Loucy (cell line): Measurements from ENCODE around the gene ACTA2.

Experiments used
- H2AFZ ChIP-seq: fragments of 200-600 bp; sonication (generic); 2 replicates; pipeline ENCODE4 v1.6.0; 2016; ENCODE audit warnings: antibody characterized with exemption, mild to moderate bottlenecking, low read length, moderate library complexity
- H3F3A ChIP-seq: fragments of 200-600 bp; 2 replicates; pipeline ENCODE4 v1.6.0; 2016; ENCODE audit warnings: antibody characterized with exemption, low read depth, mild to moderate bottlenecking
- H3K27me3 ChIP-seq: fragments of 200-600 bp; sonication (generic); 2 replicates; pipeline ENCODE4 v1.6.1; 2014; ENCODE audit warnings: low read length, mild to moderate bottlenecking; ENCODE audit not compliant: insufficient read depth, poor library complexity, severe bottlenecking
- H3K36me3 ChIP-seq: fragments of 200-600 bp; sonication (generic); 2 replicates; pipeline ENCODE4 v1.6.1; 2016; ENCODE audit warnings: low read length; ENCODE audit not compliant: insufficient read depth
- H3K4me1 ChIP-seq: fragments of 200-600 bp; sonication (generic); 2 replicates; pipeline ENCODE4 v1.5.1; 2014; ENCODE audit warnings: low read length, mild to moderate bottlenecking; ENCODE audit not compliant: insufficient read depth, poor library complexity, severe bottlenecking
- H3K4me2 ChIP-seq: fragments of 200-600 bp; sonication (generic); 2 replicates; pipeline ENCODE4 v1.6.0; 2014; ENCODE audit warnings: antibody characterized with exemption, low read length, low read depth, mild to moderate bottlenecking; ENCODE audit not compliant: poor library complexity, severe bottlenecking
- H3K4me3 ChIP-seq: fragments of 200-600 bp; sonication (generic); 2 replicates; pipeline ENCODE4 v1.5.1; 2014; ENCODE audit warnings: low read length, mild to moderate bottlenecking, mixed read lengths; ENCODE audit not compliant: poor library complexity, severe bottlenecking
- H3K79me2 ChIP-seq: fragments of 200-600 bp; sonication (generic); 2 replicates; pipeline ENCODE4 v1.6.1; 2014; ENCODE audit warnings: low read length; ENCODE audit not compliant: insufficient read depth
- H3K9ac ChIP-seq: fragments of 200-600 bp; sonication (generic); 2 replicates; pipeline ENCODE4 v1.6.0; 2014; ENCODE audit warnings: mild to moderate bottlenecking, low read depth, low read length, moderate library complexity; ENCODE audit not compliant: poor library complexity, severe bottlenecking
- H3K9me2 ChIP-seq: fragments of 200-600 bp; sonication (generic); replicated peaks from 2 replicates; pipeline ENCODE4 v1.6.1; 2016; ENCODE audit warnings: low read depth, low read length, mixed read lengths
- H3K9me3 ChIP-seq: fragments of 200-600 bp; sonication (generic); 2 replicates; pipeline ENCODE4 v1.6.1; 2014; ENCODE audit warnings: mild to moderate bottlenecking, antibody characterized with exemption, low read length, low read depth; ENCODE audit not compliant: insufficient read depth
- H4K20me1 ChIP-seq: fragments of 200-600 bp; sonication (generic); 2 replicates; pipeline ENCODE4 v1.6.0; 2014; ENCODE audit warnings: antibody characterized with exemption, low read length, mild to moderate bottlenecking; ENCODE audit not compliant: insufficient read depth, poor library complexity, severe bottlenecking
- CTCF ChIP-seq: fragments of 200-600 bp; sonication (generic); conservative IDR thresholded peaks from 2 replicates; pipeline ENCODE4 v1.5.1; 2014; ENCODE audit warnings: mild to moderate bottlenecking, antibody characterized with exemption, low read length
- EZH2phosphoT487 ChIP-seq: fragments of 200-600 bp; IDR thresholded peaks from 2 replicates; pipeline ENCODE4 v1.6.1; 2018; ENCODE audit warnings: antibody characterized with exemption, mild to moderate bottlenecking, moderate library complexity, borderline replicate concordance

ACTA2 gene

DNA sequence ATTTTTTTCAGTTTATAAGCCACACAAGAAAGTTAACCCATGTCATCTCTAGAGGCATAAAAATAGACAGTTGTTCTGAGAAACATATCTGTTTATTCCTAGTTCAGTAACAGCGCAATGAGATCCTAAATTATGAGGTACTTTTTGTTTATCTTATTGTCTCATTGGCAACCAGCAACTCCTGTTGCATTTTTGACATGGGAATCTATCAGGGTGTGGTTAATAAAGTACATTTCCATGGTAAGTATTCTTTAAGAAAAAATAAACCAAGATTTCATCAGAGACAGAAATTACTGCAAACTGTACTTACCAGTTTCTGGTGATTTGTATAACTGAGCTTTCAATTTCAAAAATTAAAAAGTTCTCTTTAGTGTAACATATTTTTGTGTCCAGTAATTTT is 47.1 kb upstream of the ACTA2 start:
- no peak overlapping the region for H3K9ac ChIP-seq
- H2AFZ ChIP-seq: no peak overlapping the region
- no peaks in the 10 kb centered on the region; the same call in 1 of the 2 replicates for H3K36me3 ChIP-seq
- H3K27me3 ChIP-seq: no peaks in the 10 kb centered on the region
- H3K9me3 ChIP-seq: no peaks in the 10 kb centered on the region
- peaks cover 9% of the 10 kb centered on the region; the same call in 1 of the 2 replicates for H3K79me2 ChIP-seq
- H3K4me1 ChIP-seq: peaks cover 55% of the 10 kb centered on the region
- no peaks in the 10 kb centered on the region for H3K9me2 ChIP-seq
- TF ChIP-seq EZH2phosphoT487: no peak
- no peak for TF ChIP-seq CTCF
- H3K4me3 ChIP-seq: no peak overlapping the region
- no peak overlapping the region for H3K4me2 ChIP-seq
- no peaks in the 10 kb centered on the region for H3F3A ChIP-seq
- no peaks in the 10 kb centered on the region for H4K20me1 ChIP-seq

- H3K4me3 ChIP-seq: no peak overlapping the region
- no peak for TF ChIP-seq CTCF
- no peak for TF ChIP-seq EZH2phosphoT487
These were observed 44.4 kb upstream of the ACTA2 start for GRCh38 chr10:88996927-88997326.

DNA sequence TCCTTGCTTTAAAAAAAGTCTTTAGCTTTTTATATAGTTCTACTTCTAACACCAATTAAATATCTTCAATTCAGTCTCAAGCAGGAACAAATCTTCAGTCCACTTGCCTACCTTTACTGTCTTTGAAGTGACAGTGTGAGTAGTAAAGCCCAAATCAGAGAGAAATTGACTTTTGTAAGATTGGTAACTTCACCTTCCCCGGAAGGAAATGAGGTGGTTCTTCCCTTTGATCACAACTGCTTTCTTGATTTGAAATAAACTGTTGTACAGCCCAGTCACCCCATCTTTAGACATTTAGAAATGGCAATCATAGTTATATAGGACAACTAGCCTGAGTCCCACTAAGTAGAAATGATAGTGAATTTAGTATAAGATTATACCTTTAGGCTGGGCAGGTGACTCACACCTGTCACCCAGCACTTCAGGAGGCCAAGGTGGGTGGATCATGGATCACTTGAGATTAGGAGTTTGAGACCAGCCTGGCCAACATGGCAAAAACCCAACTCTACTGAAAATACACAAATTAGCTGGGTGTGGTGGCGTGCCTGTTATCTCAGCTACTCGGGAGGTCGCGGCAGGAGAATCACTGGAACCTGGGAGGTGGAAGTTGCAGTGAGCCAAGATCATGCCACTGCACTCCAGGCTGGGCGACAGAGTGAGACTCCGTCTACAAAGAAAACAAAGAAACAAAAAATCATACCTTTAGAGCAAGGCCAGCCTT is 42.7 kb upstream of the ACTA2 start:
- H3K4me3 ChIP-seq: peak overlapping the region; percentile 4
- no peak overlapping the region for H2AFZ ChIP-seq
- TF ChIP-seq EZH2phosphoT487: no peak
- TF ChIP-seq CTCF: no peak
- no peaks in the 10 kb centered on the region for H4K20me1 ChIP-seq
- no peaks in the 10 kb centered on the region for H3K9me3 ChIP-seq
- H3K4me1 ChIP-seq: peaks cover 58% of the 10 kb centered on the region
- no peaks in the 10 kb centered on the region for H3K36me3 ChIP-seq
- peak overlapping the region; percentile 56 for H3K4me2 ChIP-seq
- peak overlapping the region; percentile 37 for H3K9ac ChIP-seq
- H3K27me3 ChIP-seq: peaks cover 6% of the 10 kb centered on the region
- H3K9me2 ChIP-seq: no peaks in the 10 kb centered on the region
- H3F3A ChIP-seq: no peaks in the 10 kb centered on the region
- H3K79me2 ChIP-seq: peaks cover 34% of the 10 kb centered on the region

More at GRCh38 chr10:88996927-88997326, 44.4 kb upstream of the ACTA2 start:
- Histone ChIP-seq H3K27me3 (no peaks in the 10 kb centered on the region), H3K36me3 (no peaks in the 10 kb centered on the region), H3F3A (no peaks in the 10 kb centered on the region), H3K9me2 (no peaks in the 10 kb centered on the region), H3K4me2 (peak overlapping the region; percentile 14), H4K20me1 (no peaks in the 10 kb centered on the region), H3K9ac (no peak overlapping the region), H2AFZ (no peak overlapping the region), H3K9me3 (no peaks in the 10 kb centered on the region), H3K4me1 (peaks cover 71% of the 10 kb centered on the region), H3K79me2 (peaks cover 31% of the 10 kb centered on the region)
